MCF 10A (cell line): ENCODE measurements around the gene MMAB. TPM values are rescaled to one million over a fixed set of nuclear protein-coding genes. Genes with fewer than 3 reads are reported as not detected.

Source experiments
- BruUV-seq: library from RNA; stranded (reverse); fragments of 400-500 nt; replicated peaks from 2 replicates; lab custom pipeline; 2021; lab: Mats Ljungman, UMichigan
- CTCF ChIA-PET: fragments of 300-600 bp; sonication (Branson Sonifier 250); formaldehyde crosslinking; extraction: SDS; loops from one replicate; lab custom pipeline; 2021; ENCODE audit warnings: antibody characterized with exemption, inconsistent platforms; lab: Yijun Ruan, JAX
- POLR2A ChIA-PET: fragments of 300-600, 350-650 bp; sonication (Branson Sonifier 250); formaldehyde crosslinking; extraction: SDS; loops from one replicate; lab custom pipeline; 2020; ENCODE audit warnings: antibody characterized with exemption, inconsistent platforms; lab: Yijun Ruan, JAX
- DNase-seq: peaks from one replicate; pipeline ENCODE4 v3.0.0-alpha.2; 2018; ENCODE audit not compliant: unreplicated experiment
- H3K27ac Mint-ChIP-seq: one replicate; pipeline ENCODE4 v1.8.0; 2022; ENCODE audit warnings: mild to moderate bottlenecking, low read depth, mixed read lengths; ENCODE audit not compliant: unreplicated experiment
- H3K27me3 Mint-ChIP-seq: one replicate; pipeline ENCODE4 v1.8.0; 2022; ENCODE audit warnings: mixed read lengths; ENCODE audit not compliant: insufficient read depth, unreplicated experiment
- H3K36me3 Mint-ChIP-seq: one replicate; pipeline ENCODE4 v1.8.0; 2022; ENCODE audit warnings: mild to moderate bottlenecking, moderate library complexity, mixed read lengths; ENCODE audit not compliant: insufficient read depth, unreplicated experiment
- H3K4me1 Mint-ChIP-seq: one replicate; pipeline ENCODE4 v1.8.0; 2022; ENCODE audit warnings: mixed read lengths; ENCODE audit not compliant: insufficient read depth, unreplicated experiment
- H3K4me3 Mint-ChIP-seq: one replicate; pipeline ENCODE4 v1.8.0; 2022; ENCODE audit warnings: mild to moderate bottlenecking, moderate library complexity, mixed read lengths; ENCODE audit not compliant: unreplicated experiment
- H3K9me3 Mint-ChIP-seq: one replicate; pipeline ENCODE4 v1.8.0; 2022; ENCODE audit warnings: mixed read lengths; ENCODE audit not compliant: unreplicated experiment
- intact Hi-C: fragments of 100-400 bp; cut with micrococcal nuclease; formaldehyde crosslinking; loops from 2 replicates; pipeline ENCODE4 v1.14.1; 2022
- total RNA-seq: library from RNA; stranded (reverse); gene quantifications from 2 replicates; pipeline ENCODE4 v1.2.3, GENCODE V29; 2022
- TF ChIP-seq, protein P1 (sequence below): fragments of 200-600 bp; IDR thresholded peaks from one replicate; pipeline ENCODE4 v1.8.0; 2022; ENCODE audit warnings: antibody characterized with exemption, mild to moderate bottlenecking; ENCODE audit not compliant: unreplicated experiment

Gene MMAB
- total RNA-seq, 1 experiment from 2014 or later, result 59.2 TPM

DNA sequence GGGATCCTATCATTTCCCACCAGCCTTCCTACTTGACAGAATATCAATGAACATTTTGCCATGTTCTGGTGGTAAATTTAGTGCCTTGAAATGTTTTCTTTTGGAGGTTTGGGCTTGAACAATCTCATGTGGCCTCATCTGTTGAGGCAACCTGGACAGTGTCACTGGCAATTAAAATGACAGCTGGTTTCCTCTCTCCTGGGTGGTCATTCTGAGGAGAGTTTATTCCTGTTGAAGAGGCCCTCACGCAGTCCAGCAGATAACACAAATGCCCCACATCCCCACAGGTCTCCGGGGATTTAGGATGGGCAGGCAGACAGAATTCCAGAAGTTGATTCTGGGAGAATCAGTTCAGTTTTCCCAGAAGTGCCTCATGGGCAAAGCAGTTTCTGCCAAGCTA lies 41.9 kb downstream of the MMAB start:
- TF ChIP-seq, protein P1, sequence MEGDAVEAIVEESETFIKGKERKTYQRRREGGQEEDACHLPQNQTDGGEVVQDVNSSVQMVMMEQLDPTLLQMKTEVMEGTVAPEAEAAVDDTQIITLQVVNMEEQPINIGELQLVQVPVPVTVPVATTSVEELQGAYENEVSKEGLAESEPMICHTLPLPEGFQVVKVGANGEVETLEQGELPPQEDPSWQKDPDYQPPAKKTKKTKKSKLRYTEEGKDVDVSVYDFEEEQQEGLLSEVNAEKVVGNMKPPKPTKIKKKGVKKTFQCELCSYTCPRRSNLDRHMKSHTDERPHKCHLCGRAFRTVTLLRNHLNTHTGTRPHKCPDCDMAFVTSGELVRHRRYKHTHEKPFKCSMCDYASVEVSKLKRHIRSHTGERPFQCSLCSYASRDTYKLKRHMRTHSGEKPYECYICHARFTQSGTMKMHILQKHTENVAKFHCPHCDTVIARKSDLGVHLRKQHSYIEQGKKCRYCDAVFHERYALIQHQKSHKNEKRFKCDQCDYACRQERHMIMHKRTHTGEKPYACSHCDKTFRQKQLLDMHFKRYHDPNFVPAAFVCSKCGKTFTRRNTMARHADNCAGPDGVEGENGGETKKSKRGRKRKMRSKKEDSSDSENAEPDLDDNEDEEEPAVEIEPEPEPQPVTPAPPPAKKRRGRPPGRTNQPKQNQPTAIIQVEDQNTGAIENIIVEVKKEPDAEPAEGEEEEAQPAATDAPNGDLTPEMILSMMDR, result no peak
- no peak overlapping the region for H3K27ac Mint-ChIP-seq
- no peaks in the 10 kb centered on the region for H3K4me1 Mint-ChIP-seq
- DNase-seq, result no peak
- H3K27me3 Mint-ChIP-seq, result no peaks in the 10 kb centered on the region
- BruUV-seq, result no TSS peak
- no peak overlapping the region for H3K4me3 Mint-ChIP-seq
- ChIA-PET POLR2A (no interaction called here), CTCF (no interaction called here)
- intact Hi-C loops, result no loop called here
- no peaks in the 10 kb centered on the region for H3K9me3 Mint-ChIP-seq
- peaks cover 31% of the 10 kb centered on the region for H3K36me3 Mint-ChIP-seq

DNA sequence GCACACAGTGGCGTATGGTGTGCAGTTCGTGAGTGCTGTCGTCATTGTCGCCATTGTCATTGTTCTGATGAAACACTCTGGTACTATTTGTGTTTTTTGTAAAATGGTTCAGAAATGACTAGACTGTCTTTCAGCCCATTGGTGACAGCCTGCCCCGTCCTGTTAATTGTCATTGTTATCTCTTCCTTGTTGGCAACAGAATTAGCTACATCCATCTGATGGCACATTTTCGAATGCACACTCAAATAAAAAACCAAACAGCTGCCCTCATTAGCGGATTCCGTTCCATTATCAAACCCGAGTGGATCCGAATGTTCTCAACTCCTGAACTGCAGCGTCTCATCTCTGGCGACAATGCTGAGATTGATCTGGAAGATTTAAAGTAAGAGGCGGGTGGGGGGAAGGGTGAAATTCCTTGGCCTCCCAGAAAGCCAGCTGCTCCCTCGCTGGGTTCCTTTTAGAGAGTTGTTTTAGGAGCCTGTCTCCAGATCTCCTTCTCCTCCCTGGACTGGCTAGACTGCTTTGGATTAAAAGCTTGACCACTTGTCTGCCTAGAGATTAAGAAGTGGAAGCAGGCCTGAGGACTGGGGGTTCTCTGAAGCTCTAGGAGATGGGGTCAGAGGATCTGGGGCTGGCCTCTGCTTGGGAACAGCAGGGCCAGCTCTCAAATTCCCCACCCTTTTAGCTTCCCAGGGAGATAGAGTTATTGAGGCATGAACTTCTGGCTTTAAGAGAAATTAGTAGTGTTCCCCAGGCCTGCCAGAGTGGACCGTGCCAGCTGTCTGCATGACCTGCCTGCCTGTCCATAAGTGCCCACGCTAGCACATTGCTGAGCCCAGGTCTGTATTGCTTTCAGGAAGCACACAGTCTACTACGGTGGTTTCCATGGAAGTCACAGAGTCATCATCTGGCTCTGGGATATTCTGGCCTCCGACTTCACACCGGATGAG lies 43.3 kb downstream of the MMAB start:
- intact Hi-C loops, result no loop called here
- ChIA-PET POLR2A (no interaction called here), CTCF (interaction anchor here (1.0 to 1.2 kb wide), 3 partner anchors 11 to 136 kb away, joined by 4 to 8 read pairs (median 6); no protein-coding TSS in a partner anchor)
- no TSS peak for BruUV-seq
- Mint-ChIP-seq H3K9me3 (no peaks in the 10 kb centered on the region), H3K4me1 (no peaks in the 10 kb centered on the region), H3K27me3 (no peaks in the 10 kb centered on the region), H3K27ac (no peak overlapping the region), H3K36me3 (peaks cover 43% of the 10 kb centered on the region), H3K4me3 (no peak overlapping the region)
- TF ChIP-seq, protein P1, result no peak
- DNase-seq, result no peak

GRCh38 chr12:109527489-109528123 lies 45.7 kb downstream of the MMAB start:
- H3K36me3 Mint-ChIP-seq, result peaks cover 53% of the 10 kb centered on the region
- no peaks in the 10 kb centered on the region for H3K4me1 Mint-ChIP-seq
- no TSS peak for BruUV-seq
- ChIA-PET CTCF (interaction anchor here (0.9 kb wide), 1 partner anchor 11 kb away, joined by 5 read pairs; no protein-coding TSS in a partner anchor), POLR2A (no interaction called here)
- H3K27me3 Mint-ChIP-seq, result no peaks in the 10 kb centered on the region
- TF ChIP-seq, protein P1, result no peak
- DNase-seq, result no peak
- no peaks in the 10 kb centered on the region for H3K9me3 Mint-ChIP-seq
- H3K4me3 Mint-ChIP-seq, result no peak overlapping the region
- intact Hi-C loops, result no loop called here
- no peak overlapping the region for H3K27ac Mint-ChIP-seq

DNA sequence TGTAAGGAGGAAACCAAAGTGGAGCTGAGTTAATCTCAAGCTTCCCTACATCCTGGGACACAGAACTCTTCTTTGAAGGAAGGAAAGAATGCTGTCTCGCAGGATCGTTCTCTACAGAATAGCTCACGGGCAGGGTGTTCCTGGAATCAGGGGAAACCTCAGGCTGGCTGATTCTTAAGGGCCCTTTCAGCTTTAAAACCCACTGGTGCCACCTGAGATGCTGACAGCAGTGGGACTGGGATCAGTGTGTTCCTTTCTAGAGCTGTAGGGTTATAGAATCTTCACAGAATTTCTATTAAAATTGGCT lies 48.1 kb downstream of the MMAB start:
- ChIA-PET CTCF (interaction anchor here (0.6 to 1.7 kb wide), 6 partner anchors 9 to 895 kb away, joined by 3 to 7 read pairs (median 3); no protein-coding TSS in a partner anchor), POLR2A (no interaction called here)
- H3K27me3 Mint-ChIP-seq, result no peaks in the 10 kb centered on the region
- no peak overlapping the region for H3K27ac Mint-ChIP-seq
- TF ChIP-seq, protein P1, result no peak
- DNase-seq, result no peak
- no peaks in the 10 kb centered on the region for H3K4me1 Mint-ChIP-seq
- intact Hi-C loops, result no loop called here
- H3K4me3 Mint-ChIP-seq, result no peak overlapping the region
- peaks cover 65% of the 10 kb centered on the region for H3K36me3 Mint-ChIP-seq
- no peaks in the 10 kb centered on the region for H3K9me3 Mint-ChIP-seq
- no TSS peak for BruUV-seq
